GM18511 (cell line): Measurements from ENCODE around the gene UBL4A.

Experiments
- ATAC-seq: cut with Tn5 transposase; IDR thresholded peaks from one replicate; pipeline ENCODE4 v1.9.1; 2021; ENCODE audit warnings: mild to moderate bottlenecking, moderate library complexity; ENCODE audit not compliant: unreplicated experiment

The UBL4A gene

DNA sequence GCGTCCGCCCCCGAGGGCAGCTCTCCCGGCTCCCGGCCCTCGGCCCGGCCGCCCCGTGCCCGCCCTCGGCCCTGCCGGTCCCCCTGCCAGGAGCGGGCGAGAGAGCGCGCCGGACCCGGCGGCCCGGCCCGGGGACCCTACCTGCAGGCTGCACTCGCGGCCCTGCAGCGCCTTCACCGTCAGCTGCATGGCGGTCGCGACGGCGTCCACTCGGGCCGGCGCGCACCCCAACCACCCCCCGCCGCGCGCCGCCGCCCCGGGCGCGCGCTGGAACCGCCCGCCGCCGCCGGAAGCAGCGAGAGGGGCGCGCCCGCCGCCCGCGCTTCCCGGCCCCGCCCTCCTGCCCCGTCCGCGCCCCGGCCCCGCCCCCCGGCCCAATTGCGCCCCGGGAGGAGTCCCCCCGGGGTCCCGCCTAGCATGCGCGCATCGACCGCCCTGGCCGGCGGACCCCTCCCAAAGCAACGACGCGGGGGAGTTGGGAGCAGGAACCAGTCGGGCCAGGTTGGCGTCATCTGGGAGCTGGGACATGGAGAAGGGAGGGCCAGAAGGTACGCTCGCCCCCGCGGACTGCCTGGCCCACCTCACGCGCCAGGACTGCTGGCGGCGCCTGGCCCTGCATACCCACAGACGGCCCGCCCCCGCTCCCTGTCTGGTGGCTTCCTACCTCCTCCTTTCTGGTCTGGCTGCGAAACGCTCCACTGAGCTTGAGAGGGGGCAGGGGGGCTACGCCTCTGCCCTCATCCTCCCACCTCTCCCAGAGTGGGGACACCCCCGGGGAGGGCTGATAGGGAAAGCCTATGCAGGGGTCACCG is at the start of gene UBL4A:
Gene UBL4A, minus strand, starts transcription at position 220 of the 812 bp plus-strand sequence. Its CDS starts 31 bp downstream, at position 189.
- no peak for ATAC-seq

DNA sequence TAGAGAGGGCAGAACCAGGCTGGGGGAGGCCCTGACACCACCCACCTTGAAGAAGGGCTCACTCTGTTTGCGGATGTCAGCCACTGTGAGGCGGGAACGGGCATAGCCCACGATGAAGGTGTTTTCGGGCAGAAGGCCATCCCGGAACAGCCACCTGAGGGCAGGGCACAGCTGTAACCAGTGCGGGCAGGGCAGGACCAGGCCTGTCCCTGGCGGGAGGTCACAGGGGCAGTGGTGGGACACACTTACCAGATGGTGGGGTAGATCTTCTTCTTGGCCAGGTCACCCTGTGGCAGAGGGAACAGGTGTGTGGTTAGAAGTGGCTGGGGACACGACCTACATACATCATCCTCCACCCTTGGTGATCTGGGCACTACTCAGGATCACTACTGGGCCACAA is 49.5 kb upstream of the UBL4A start:
- ATAC-seq = no peak

DNA sequence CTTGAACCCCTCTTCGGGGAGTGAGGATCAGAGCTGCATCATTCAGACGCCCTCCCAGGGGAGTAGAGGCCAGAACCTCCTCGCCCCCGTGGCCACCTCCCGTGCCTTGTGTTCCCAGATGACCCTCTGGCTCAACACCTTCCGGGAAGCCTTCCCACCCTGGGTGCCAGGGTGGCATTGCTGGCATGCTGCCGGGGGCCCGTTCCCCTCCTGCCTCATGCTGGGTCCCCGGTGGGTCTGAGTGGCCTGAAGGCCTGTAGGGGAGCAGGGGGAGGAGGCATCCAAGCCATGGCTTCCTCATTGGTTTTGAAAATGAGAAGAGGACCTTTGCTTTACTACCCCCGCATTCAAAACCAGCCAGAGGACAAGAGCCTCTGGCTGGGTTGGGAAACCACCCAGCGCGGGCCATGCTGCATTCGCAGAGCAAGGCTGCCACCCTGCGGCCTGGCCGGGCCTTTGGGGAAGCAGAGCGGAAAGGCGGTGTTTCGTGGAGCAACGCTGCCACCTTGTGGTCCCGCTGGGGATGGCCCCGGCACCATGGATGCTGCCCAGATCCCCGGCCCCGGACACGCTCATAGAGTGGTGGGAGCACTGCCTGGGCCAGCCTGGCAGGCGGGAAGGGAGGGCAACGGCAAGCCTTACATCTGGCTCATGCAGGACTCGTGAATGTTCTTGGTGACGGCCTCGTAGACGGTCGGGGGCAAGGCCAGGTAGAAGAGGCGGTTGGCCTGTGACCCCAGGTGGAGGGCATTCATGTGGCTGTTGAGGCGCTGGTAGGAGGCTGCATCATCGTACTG is 48.3 kb upstream of the UBL4A start:
- ATAC-seq = peak; percentile 94

DNA sequence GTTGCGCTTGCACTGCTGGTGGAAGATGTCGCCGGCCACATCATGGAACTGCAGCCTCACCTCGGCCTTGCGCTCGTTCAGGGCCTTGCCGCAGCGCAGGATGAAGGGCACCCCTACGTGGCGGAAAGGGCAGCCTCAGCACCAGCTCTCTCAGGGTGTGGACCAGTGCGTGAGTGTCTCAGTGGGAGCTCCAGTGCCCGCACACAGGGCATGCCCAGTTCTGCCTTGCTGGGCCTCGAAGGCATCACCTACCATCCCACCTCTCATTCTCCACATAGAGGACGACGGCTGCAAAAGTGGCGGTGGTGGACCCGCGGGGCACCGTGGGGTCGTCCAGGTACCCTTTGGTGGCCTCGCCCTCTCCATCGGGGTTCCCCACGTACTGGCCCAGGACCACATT is 46.3 kb upstream of the UBL4A start:
- no peak for ATAC-seq

DNA sequence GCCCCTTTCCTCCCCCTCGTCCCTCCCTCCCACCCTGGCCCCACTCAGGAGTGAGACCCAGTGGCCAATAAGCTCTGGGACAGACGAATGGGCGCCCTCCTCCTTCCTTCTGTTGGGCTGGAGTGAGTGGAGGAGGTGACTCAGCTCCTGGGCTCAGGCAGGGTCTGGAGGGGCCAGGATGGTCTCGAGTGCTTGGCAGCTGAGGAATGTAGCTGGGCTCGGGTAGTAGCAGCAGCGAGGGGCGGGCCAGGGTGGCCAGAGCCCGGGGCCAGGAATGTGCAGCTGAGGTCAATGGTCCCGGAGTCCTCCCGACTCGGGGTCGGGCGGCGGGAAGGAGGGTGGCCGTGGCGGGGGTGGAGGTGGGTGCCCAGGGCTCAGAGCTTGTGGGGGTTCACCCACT is 45.2 kb upstream of the UBL4A start:
- ATAC-seq = no peak

DNA sequence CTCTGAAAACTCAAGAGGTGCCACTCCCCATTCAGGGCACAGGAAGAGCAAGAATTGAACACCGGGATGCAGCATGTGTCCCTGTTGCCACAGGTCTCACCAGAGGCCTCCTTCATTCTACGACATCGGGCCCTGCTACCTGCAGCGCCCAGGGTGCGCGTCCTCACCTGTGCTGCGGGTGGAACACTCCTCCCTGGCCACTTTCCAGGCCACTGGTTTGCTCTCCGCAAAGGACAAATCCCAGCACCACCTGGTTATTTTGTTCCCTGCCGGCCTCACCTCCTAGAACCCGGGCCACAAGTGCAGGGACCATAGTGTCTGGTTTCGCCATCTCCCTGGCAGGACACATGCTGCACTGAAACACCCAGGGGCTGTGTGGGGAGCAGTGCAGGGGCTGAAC is 43.9 kb upstream of the UBL4A start:
- no peak for ATAC-seq

DNA sequence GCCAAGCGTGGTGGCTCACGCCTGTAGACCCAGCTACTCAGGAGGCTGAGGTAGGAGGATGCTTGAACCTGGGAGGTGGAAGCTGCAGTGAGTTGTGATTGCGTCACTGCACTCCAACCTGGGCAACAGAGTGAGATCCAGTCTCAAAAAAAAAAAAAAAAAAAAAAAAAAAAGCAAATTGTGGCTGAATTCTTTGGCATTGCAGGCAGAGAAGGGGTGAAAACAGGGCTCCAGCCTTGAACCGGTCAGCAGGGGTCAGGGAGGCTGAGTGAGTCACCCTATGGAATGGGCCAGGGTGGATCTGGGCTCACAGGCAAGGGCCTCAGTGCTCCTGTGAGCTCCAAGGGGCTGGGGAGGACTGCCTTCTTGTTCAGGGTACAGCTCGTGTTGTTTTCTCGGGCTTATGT is 42.8 kb upstream of the UBL4A start:
- no peak for ATAC-seq

DNA sequence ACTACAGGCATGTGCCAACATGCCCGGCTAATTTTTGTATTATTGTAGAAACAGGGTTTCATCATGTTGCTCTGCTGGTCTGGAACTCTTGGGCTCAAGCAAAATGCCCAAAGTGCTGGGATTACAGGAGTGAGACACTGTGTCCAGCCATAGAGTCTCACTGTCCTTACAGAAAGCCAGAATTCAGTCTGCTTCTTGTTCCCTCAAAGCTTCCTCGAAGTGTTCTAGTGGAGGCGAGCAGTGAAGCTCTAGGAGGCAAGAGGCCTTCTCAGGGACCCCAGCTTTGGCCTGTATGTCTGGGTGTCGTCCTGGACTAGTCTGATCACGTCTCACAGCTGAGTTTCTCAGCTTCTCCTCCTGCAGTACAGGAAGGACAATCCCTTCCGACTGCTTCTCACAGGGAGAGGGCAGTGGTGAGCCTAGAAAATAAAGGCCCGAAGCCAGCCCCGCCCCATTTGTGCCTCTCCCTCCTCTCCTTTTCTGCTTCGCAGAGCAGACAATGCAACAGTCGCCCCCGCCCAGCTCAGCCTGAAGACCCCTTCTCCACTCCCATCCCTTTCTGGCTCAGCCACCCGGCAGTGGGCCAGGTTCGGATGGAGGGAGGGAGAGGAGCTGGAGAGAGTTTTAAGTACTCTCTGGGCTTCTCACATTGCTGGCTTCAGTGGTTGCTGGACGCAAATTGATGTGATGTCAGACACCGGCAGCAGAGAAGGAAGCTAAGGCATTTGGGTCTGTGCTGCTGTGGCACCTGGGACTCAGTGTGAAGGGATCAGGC is 40.7 kb upstream of the UBL4A start:
- ATAC-seq = peak; percentile 79

DNA sequence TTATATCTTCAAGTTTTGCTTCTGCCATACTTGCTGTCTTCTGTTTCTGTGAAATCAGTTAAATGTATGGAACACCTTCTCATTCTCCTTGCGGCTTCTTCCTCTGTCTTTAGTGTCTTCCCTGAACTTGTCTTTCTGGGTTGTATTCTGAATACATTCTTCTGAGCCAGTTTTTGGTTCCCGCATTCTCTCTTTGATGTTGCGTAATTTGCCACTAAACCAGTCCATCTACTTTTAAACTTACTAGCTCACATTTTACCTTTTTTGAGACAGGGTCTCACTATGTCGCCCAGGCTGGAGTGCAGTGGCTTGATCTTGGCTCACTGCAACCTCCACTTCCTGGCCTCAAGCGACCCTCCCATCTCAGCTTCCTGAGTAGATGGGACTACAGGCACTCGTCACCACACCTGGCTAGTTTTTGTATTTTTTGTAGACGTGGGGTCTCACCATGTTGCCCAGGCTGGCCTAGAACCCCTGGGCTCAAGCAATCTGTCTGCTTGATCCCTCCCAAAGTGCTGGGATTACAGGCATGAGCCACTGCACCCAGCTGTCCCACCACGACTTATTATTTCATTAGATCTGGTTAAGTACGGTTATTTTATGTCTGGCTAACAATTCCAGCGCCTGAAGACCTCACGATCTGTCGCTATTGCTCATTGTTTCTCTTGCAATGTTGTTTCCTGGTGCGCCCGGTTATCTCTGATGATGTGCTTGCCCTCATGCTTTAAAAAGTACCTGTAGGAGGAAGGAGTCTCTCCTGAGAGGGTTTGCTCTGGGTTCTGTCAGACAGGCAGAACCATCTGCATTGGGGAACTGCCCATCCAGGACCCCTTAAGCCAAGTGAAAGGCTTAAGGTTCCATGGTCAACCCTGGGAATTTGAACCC is 39.4 kb upstream of the UBL4A start:
- no peak for ATAC-seq

DNA sequence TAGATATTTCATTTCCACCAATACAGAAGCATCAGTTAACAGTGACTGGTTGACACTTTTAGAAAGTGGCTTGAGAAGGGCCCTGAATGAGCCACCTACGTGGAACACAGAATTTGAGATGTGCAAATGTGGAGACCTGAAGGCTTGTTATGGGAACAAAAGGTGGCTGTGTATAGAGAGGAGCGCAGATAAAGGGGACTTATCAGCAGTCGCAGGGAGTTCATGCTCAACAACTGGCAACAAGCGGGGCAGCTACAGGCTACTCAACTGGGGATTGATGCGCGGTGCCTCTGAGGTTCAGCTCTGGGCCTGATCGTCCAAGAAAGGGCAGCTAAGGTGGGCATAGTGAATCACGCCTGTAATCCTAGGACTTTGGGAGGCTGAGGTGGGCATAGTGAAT is 33.0 kb upstream of the UBL4A start:
- ATAC-seq = no peak

DNA sequence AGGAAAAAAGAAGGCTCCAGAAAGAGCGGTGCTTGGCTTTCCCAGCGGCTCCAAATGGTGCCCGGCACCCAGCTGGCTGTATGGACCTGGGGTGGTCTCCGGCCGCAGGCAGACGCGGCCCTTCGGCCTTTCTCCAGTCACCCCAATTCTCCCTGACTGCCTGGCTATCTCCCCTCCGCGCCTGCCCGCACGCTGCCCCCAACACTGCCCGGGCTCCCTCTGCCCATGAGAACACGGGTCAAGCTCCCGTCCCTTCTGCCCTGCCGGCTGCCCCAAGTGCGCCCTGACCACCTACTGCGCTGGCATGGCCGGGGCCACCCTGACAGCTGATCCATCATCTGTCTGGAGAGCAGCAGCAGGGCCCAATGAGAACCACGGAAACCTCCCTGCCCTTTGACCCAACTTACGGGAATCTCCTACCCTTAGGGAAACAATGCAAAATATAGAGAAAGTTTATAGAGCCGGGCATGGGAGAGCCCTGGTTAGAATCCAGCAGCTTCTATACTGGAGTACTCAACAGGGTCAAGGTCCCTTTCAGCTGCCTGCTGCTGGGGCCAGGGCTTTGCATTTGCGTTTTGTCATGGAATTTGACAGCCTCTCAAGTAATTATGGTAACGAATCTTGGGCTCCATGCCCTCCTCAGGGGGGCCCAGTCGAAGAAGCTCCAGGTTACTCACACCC is 30.8 kb upstream of the UBL4A start:
- no peak for ATAC-seq

DNA sequence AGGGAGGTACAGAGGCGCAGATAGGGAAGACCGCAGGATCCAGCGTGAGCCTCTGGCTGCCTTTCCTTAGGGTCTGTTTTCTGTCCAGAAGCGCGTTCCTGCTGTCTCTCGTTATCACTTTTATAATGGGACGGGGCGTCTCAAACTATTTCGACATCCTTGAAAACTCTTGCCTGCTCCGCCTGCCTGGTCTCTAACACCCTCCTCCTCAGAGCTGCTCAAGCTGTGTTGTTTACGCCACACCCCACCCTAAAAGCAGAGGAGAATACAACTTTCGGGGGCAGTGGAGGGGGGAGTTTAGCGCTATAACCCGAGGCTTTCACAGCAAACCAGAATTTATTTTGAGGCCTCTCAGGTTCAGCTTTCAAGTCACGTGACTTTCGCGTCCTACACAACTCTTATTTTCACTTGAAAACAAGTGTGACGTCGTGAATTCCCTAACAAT is 30.3 kb upstream of the UBL4A start:
- ATAC-seq = peak; percentile 7

DNA sequence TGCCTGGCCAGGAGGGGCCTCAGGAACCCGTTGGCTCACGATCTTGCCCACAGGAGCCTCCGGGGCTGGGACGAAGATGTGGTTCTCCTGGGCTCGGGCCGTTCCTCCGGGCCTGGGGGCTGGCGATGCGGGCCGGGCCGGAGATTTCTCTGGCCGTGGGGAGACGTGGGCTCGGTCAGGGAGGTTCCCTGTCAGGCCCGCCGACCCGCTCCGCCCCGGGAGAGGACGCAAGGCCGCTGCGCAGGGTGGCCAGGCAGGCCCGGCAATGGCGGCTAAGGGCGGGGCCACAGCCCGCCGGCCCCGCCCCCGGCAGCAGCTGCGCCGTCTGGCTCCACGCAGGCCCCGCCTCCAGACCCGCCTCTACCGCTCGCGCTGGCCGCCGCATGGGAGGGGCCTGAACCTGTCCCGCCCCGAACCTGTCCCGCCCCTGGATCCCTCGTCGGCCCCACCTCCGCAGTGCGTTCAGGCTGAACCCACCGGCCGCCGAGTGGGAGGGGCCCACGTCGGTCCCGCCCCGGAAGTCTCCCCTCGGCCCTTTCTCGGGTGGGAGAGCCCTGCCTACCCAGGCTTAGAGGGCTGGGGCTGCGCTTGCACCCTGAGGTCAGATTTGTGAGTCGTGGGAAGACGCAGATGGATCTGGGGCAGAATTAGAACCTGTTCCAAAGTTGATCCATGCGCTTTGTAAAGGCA is 29.7 kb upstream of the UBL4A start, which contains the start of gene FAM3A:
Gene FAM3A, minus strand, starts transcription at position 267 of the 690 bp plus-strand sequence. CDS start 460 bp downstream, outside the sequence.
- ATAC-seq = peak; percentile 89

DNA sequence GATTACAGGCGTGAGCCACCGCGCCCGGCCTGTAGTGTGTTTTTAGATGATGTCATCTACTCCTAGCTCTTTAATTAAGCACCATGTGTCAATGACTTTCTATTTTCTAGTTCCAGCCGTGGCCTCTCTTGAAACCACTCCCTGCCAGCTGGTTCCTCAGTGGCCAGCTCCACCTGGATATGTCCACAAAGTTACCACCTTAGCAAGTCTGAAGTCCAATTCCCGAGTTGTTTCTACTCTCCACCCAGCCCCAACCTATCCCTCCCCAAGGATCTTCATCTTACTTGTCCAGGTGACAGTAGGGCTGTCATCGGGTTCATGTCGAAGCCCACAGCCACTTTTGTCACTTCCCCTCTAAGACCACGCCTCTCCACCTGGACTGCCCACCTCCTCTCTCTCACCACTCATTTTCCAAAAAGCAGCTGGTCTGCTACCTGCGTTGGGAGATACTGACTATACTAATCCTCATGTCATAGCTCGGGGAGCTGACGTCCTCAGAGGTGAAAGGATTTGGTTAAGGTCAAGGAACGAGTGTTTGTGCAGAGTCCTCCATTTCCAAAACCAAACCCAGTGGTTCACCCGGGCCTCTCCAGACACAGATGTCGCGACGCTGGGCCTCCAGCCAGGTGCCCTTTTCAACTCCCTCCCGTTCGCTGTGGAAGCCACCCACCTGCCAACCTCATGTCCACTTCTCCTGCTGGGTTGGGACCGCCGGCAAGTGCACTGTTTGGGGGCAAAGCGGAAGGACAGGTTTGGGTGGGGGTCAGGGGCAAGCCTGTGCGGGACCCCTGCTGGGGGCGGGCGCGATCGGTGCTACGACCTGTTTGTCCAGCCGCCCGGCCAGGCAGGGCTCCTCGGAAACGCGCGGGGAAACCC is 28.9 kb upstream of the UBL4A start:
- ATAC-seq = peak; percentile 33

DNA sequence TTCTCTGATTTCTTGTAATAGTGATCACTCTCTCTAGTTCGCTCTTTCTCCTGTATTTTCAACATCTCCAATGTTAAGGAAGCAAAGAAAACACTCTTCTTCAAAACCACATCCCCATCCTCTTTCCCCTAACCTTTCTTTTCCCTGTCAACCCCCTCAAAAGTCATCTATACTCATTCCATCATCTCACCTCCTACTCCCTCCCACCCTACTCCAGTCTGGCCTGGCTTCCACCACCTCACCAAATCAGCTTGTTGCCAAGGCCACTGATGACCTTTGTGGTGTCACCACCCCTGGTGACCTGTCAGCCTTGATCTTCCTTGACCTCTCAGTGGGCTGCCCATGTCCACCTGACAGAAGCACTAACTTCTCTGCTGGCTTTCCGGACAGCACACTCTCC is 27.3 kb upstream of the UBL4A start:
- ATAC-seq = no peak

DNA sequence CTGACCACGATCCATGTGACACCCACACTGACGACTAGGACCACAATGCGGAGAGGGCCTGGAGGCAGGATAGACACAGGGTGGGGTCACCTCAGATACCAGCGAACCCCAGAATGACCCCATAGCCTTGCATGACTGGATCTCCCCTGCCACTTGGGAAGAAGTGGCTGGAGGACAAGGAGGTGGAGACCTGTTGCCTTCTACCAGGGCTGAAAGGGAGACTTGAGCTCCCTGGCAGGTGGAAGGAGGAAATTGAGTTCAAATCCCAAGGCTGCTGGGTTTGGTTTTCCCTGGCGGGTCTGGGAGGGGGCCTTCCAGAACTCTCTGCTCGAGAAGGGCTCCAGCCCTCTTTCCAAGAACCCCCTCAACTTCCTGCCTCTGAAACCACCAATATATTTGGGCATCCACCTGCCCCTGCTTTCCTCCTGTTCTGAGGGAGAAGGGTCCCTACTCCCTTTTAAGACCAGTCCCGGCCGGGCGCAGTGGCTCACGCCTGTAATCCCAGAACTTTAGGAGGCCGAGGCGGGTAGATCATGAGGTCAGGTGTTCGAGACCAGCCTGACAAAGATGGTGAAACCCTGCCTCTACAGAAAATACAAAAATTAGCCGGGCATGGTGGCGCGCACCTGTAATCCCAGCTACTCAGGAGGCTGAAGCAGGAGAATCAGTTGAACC is 26.6 kb upstream of the UBL4A start:
- no peak for ATAC-seq

DNA sequence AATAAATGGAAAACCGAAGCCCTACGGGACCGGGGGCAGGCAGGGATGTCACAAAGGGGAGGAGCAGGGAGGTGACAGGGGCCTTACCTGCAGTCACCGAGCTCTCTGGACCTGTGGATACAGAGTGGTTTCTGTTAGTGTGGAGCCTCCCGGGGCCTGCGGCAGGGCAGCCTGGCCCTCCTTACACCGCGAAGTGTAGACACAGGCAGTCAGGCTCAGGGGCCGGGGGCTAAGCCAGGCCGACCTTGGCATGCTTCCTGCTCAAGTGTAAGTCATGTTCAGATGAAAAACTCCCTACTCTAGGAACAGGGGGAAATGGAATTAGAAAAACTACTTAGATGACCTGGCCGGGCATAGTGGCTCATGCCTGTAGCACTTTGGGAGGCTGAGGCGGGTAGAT is 25.3 kb upstream of the UBL4A start:
- ATAC-seq = no peak

DNA sequence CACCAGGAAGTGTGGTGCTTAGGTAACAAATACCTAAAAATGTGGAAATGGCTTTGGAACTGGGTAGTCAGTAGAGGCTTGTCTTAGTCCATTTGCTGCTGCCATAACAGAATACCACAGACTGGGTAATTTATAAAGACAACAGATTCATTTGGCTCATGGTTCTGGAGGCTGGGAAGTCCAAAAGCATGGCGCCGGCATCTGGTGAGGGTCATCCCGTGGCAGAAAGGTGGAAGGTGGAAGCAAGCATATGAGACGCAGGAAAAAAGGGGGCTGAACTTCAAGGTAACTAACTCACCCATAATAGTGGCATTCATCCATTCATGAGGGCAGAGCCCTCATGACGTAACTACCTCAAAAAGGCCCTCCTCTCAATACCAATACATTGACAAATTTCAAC is 23.0 kb upstream of the UBL4A start:
- ATAC-seq = no peak
